SK-N-MC (cell line): ENCODE measurements around the gene CAMKMT.

Experiments
- EZH2 ChIP-seq: fragments of 200-600 bp; sonication (generic); IDR thresholded peaks from one replicate; pipeline ENCODE4 v1.6.1; 2017; ENCODE audit warnings: antibody characterized with exemption
- POLR2AphosphoS5 ChIP-seq: IDR thresholded peaks from 2 replicates; pipeline ENCODE4 v1.6.1; 2012; ENCODE audit warnings: mild to moderate bottlenecking, low read depth, low read length, borderline replicate concordance

GRCh38 chr2:44715671-44716081, 353.9 kb downstream of the CAMKMT start:
- TF ChIP-seq EZH2 (no peak), POLR2AphosphoS5 (no peak)
